Small intestine (tissue), 7 donors: ENCODE data around the gene CFAP46. TPM values are rescaled to one million over a fixed set of nuclear protein-coding genes. Genes with fewer than 3 reads are reported as not detected.
"Not testable (repeated sequence)": the region's sequence is repeated elsewhere in the genome, so short reads cannot be mapped to it uniquely, and the experiment has no call there.

Source experiments
- DNase-seq, 2 donors: peaks; one replicate each; pipeline versions ENCODE4 v3.0.0 to v3.0.0-alpha.2; 2013
- FAIRE-seq: peaks from 2 replicates; lab custom pipeline; 2012; peaks lifted over from hg19 to GRCh38; lab: Jason Lieb, UNC
- H3K27ac ChIP-seq, 3 donors: one replicate each; pipeline ENCODE4 v1.5.1; 2013; ENCODE audit warnings: low read length in 2 of 3, mild to moderate bottlenecking in 2 of 3, control low read depth in 1 of 3, inconsistent platforms in 1 of 3, low read depth in 1 of 3, moderate library complexity in 1 of 3
- H3K27me3 ChIP-seq, 3 donors: one replicate each; pipeline ENCODE4 v1.6.1; 2013; ENCODE audit warnings: low read length in 3 of 3, inconsistent platforms in 1 of 3; ENCODE audit not compliant: control insufficient read depth in 3 of 3, insufficient read depth in 3 of 3
- H3K36me3 ChIP-seq, 3 donors: one replicate each; pipeline ENCODE4 v1.6.1; 2013; ENCODE audit warnings: low read length in 3 of 3, inconsistent platforms in 1 of 3, low read depth in 1 of 3, mild to moderate bottlenecking in 1 of 3, moderate library complexity in 1 of 3; ENCODE audit not compliant: control insufficient read depth in 3 of 3, insufficient read depth in 2 of 3
- H3K4me1 ChIP-seq, 3 donors: one replicate each; pipeline ENCODE4 v1.6.1; 2013; ENCODE audit warnings: low read length in 2 of 3, inconsistent platforms in 1 of 3, low read depth in 1 of 3, mild to moderate bottlenecking in 1 of 3, moderate library complexity in 1 of 3; ENCODE audit not compliant: control insufficient read depth in 3 of 3, insufficient read depth in 2 of 3
- H3K4me3 ChIP-seq, 3 donors: one replicate each; pipeline ENCODE4 v1.5.1; 2013; ENCODE audit warnings: low read length in 3 of 3, control low read depth in 1 of 3, inconsistent platforms in 1 of 3, low read depth in 1 of 3, mild to moderate bottlenecking in 1 of 3, moderate library complexity in 1 of 3
- H3K9me3 ChIP-seq, 2 donors: one replicate each; pipeline ENCODE4 v1.6.1; 2013; ENCODE audit warnings: low read depth in 1 of 2, low read length in 1 of 2; ENCODE audit not compliant: control insufficient read depth in 2 of 2, insufficient read depth in 1 of 2
- WGBS, 3 donors: extraction: QIAGEN DNeasy Blood & Tissue Kit; methylation state at CpG; one replicate each; pipeline ENCODE4 v1.1.7; 2013; 5-methylcytosine and 5-hydroxymethylcytosine counted together
- polyA plus RNA-seq, 4 donors: library from polyadenylated mRNA; stranded (reverse) in 3 of 4; unstranded in 1 of 4; fragments of 200-250 nt in 3 of 4; fragments of 120-200 nt in 1 of 4; gene quantifications; one replicate each; pipeline versions ENCODE4 v1.2.1 to v1.2.3, GENCODE V29; 2013
- donor health status: healthy with polysubstance abuse.
- donor health status: control.
- donor health status: control.
- donor health status: Bipolar disorder and iron deficiency.
- donor health status: healthy.

Gene CFAP46
- polyA plus RNA-seq, 4 donors: 0.27 to 0.43 TPM; not detected in 2

DNA sequence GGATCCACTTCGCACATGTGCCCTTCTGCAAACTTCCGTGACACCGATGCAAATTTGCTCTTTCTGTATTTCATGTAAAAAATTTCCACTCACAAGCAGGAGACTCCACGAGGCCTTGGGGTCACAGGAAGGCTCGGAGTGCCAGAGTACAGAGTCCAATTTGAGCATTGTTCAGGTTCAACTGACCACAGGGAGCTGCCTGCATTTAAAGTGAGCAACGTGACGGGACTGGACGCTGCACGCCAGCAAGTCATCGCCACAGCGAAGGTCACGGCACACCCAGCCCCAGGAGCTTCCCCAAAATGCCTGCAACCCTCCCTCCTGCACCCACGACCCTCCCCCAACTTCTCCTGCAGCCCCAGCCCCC lies 115.0 kb downstream of the CFAP46 start:
- Histone ChIP-seq H3K27ac (no peak overlapping the region), H3K4me1 (no peaks in the 10 kb centered on the region), H3K36me3 (no peaks in the 10 kb centered on the region), H3K9me3 (peaks cover 0 to 3% of the 10 kb centered on the region in 2 donors), H3K4me3 (no peak overlapping the region), H3K27me3 (peaks cover 0 to 3% (median 3%) of the 10 kb centered on the region in 3 donors)
- WGBS, 3 donors: 70 to 80% (median 71%) methylated on average over 13 of the region's 13 CpGs
- FAIRE-seq (no peak), DNase-seq (no peak)

- DNase-seq (no peak), FAIRE-seq (no peak)
- H3K4me1 ChIP-seq: no peaks in the 10 kb centered on the region
- peaks cover 0 to 3% (median 0%) of the 10 kb centered on the region in 3 donors for H3K27me3 ChIP-seq
- no peak overlapping the region for H3K27ac ChIP-seq
- H3K4me3 ChIP-seq: no peak overlapping the region
- WGBS, 3 donors: 92 to 94% (median 93%) methylated on average over 32 to 36 of the region's 36 CpGs
- peaks cover 0 to 3% of the 10 kb centered on the region in 2 donors for H3K9me3 ChIP-seq
- H3K36me3 ChIP-seq: no peaks in the 10 kb centered on the region
Measured at GRCh38 chr10:132826524-132827422, 115.6 kb downstream of the CFAP46 start.

GRCh38 chr10:132825783-132826523 lies 116.4 kb downstream of the CFAP46 start:
- H3K9me3 ChIP-seq, H3K27me3 ChIP-seq, H3K4me3 ChIP-seq, DNase-seq, H3K27ac ChIP-seq, H3K36me3 ChIP-seq, H3K4me1 ChIP-seq, FAIRE-seq: not testable (repeated sequence)
- WGBS, 3 donors: 89 to 96% (median 94%) methylated on average over 31 to 34 of the region's 34 CpGs

- Histone ChIP-seq H3K9me3 (no peaks in the 10 kb centered on the region), H3K27me3 (no peaks in the 10 kb centered on the region), H3K4me3 (no peak overlapping the region), H3K36me3 (no peaks in the 10 kb centered on the region), H3K4me1 (no peaks in the 10 kb centered on the region), H3K27ac (no peak overlapping the region)
- DNase-seq: no peak
- WGBS, 3 donors: 89 to 93% (median 90%) methylated on average over 13 of the region's 13 CpGs
- FAIRE-seq: no peak
Measured at GRCh38 chr10:132820056-132820455, 122.3 kb downstream of the CFAP46 start.

DNA sequence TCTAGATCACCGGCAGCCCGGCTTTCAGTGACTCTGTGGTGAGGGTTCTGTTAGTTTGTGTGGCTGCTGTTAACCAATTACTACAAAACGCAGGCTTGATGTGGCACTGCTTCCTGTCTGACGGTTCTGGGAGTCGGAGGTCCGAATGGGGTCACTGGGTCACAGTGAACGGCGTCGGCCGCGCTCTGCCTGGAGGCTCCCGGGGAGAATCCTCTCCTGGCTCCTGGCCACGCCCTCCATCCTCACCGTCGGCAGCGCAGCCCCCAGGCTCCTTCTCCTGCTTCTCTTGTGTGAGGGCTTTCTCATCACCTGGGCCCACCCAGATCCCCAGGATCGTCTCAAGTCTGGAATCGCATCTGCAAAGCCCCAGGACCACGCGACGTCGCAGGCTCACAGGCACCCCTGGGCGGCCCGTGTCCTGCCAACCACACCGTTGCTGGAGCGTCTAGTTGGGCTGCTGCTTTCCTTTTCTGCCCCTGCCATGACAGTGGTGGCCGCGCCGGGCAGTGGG lies 124.6 kb downstream of the CFAP46 start:
- WGBS, 3 donors: 82 to 88% (median 83%) methylated on average over 29 of the region's 29 CpGs
- H3K36me3 ChIP-seq: no peaks in the 10 kb centered on the region
- no peaks in the 10 kb centered on the region for H3K4me1 ChIP-seq
- FAIRE-seq: no peak
- no peak overlapping the region for H3K27ac ChIP-seq
- H3K9me3 ChIP-seq: no peaks in the 10 kb centered on the region
- DNase-seq: no peak
- no peak overlapping the region for H3K4me3 ChIP-seq
- no peaks in the 10 kb centered on the region for H3K27me3 ChIP-seq

DNA sequence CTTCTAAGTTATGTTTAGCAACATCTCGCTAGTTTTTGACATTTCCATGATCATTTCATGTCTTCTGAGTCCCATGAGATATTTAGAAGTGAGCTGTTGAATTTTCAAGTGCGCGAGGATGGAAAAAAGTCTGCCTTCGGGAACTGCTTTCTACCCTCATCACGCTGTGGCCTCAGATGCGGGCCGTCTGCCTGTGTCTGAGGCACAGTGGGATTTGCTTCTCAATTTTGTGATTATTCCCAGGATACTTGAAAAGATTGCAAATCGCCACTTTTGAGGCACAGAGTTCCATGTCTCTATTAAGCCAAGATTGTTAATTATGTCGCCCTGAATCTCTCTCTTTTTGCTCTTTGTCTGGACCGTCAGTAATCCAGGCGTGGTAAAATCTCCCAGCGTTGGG lies 125.7 kb downstream of the CFAP46 start:
- Histone ChIP-seq H3K9me3 (no peaks in the 10 kb centered on the region), H3K36me3 (no peaks in the 10 kb centered on the region), H3K27me3 (no peaks in the 10 kb centered on the region), H3K4me3 (no peak overlapping the region), H3K27ac (no peak overlapping the region), H3K4me1 (no peaks in the 10 kb centered on the region)
- 71 to 81% (median 79%) methylated on average over 12 of the region's 12 CpGs for WGBS, 3 donors
- no peak for DNase-seq
- no peak for FAIRE-seq

- no peak overlapping the region for H3K27ac ChIP-seq
- DNase-seq (no peak), FAIRE-seq (no peak)
- no peaks in the 10 kb centered on the region for H3K9me3 ChIP-seq
- no peaks in the 10 kb centered on the region for H3K36me3 ChIP-seq
- no peaks in the 10 kb centered on the region for H3K27me3 ChIP-seq
- WGBS, 3 donors: 75 to 85% (median 76%) methylated on average over 18 of the region's 18 CpGs
- no peak overlapping the region for H3K4me3 ChIP-seq
- no peaks in the 10 kb centered on the region for H3K4me1 ChIP-seq
Measured at GRCh38 chr10:132815168-132815857, 127.1 kb downstream of the CFAP46 start.

DNA sequence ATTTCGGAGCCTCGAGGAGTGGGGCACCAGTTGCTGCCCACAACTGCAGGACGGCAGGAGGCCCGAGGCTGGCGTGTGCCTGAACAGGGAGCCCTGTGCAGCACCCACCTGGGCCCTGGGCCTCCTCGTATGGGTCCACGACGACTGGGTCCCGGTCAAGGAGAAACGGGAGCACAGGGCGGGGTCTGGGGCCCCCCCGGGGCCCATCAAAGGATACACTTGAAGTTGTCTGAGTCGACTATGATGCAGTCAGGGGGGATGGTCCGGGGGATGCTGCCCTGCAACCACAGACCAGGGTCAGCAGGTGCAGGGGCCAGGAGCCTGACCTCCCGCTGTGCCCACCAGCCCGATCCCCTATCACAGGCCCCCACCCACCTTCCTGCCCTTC lies 127.9 kb downstream of the CFAP46 start:
- no peak overlapping the region for H3K27ac ChIP-seq
- no peaks in the 10 kb centered on the region for H3K4me1 ChIP-seq
- no peaks in the 10 kb centered on the region for H3K36me3 ChIP-seq
- 79 to 90% (median 79%) methylated on average over 16 of the region's 16 CpGs for WGBS, 3 donors
- H3K9me3 ChIP-seq: no peaks in the 10 kb centered on the region
- H3K27me3 ChIP-seq: no peaks in the 10 kb centered on the region
- DNase-seq: no peak
- no peak for FAIRE-seq
- H3K4me3 ChIP-seq: no peak overlapping the region
